ENCODE data around the gene MERTK.
A peak's percentile ranks its signal among the peaks of the same experiment; 100 is the strongest.
"Not testable (repeated sequence)": the region's sequence is repeated elsewhere in the genome, so short reads cannot be mapped to it uniquely, and the experiment has no call there.

MERTK gene

GRCh38 chr2:112019569-112019982, 121.2 kb downstream of the MERTK start:
- no peak for DNase-seq

- DNase-seq, result no peak
Measured at GRCh38 chr2:112020561-112020960, 122.2 kb downstream of the MERTK start.

GRCh38 chr2:112021290-112021689, 122.9 kb downstream of the MERTK start:
- no peak for DNase-seq

GRCh38 chr2:112021781-112022231, 123.4 kb downstream of the MERTK start:
- no peak for DNase-seq

- DNase-seq, result no peak
Measured at GRCh38 chr2:112023707-112024106, 125.3 kb downstream of the MERTK start.

GRCh38 chr2:112024231-112024630, 125.8 kb downstream of the MERTK start:
- DNase-seq, result no peak

GRCh38 chr2:112024896-112025491, 126.6 kb downstream of the MERTK start:
- DNase-seq, result no peak

- peak; percentile 55 for DNase-seq
Measured at GRCh38 chr2:112026509-112026908, 128.1 kb downstream of the MERTK start.

GRCh38 chr2:112027767-112028166, 129.4 kb downstream of the MERTK start:
- DNase-seq, result no peak

- no peak for DNase-seq
Measured at GRCh38 chr2:112029164-112029563, 130.8 kb downstream of the MERTK start.

- DNase-seq, result peak; percentile 91
Measured at GRCh38 chr2:112031473-112032223, 133.2 kb downstream of the MERTK start.

GRCh38 chr2:112032224-112032586, 133.8 kb downstream of the MERTK start:
- no peak for DNase-seq

- DNase-seq, result no peak
Measured at GRCh38 chr2:112032689-112033465, 134.5 kb downstream of the MERTK start.

- DNase-seq, result no peak
Measured at GRCh38 chr2:112033600-112033999, 135.2 kb downstream of the MERTK start.

GRCh38 chr2:112034924-112035323, 136.5 kb downstream of the MERTK start:
- DNase-seq, result no peak

- no peak for DNase-seq
Measured at GRCh38 chr2:112035786-112036185, 137.4 kb downstream of the MERTK start.

- not testable (repeated sequence) for DNase-seq
Measured at GRCh38 chr2:112039556-112039955, 141.1 kb downstream of the MERTK start.

- DNase-seq, result not testable (repeated sequence)
Measured at GRCh38 chr2:112040066-112040465, 141.7 kb downstream of the MERTK start.

GRCh38 chr2:112041460-112041859, 143.1 kb downstream of the MERTK start:
- DNase-seq, result not testable (repeated sequence)

- no peak for DNase-seq
Measured at GRCh38 chr2:112045446-112046014, 147.1 kb downstream of the MERTK start.

- no peak for DNase-seq
Measured at GRCh38 chr2:112046231-112046630, 147.8 kb downstream of the MERTK start.

GRCh38 chr2:112047537-112048235, 149.3 kb downstream of the MERTK start:
- DNase-seq, result no peak

- DNase-seq, result no peak
Measured at GRCh38 chr2:112048236-112048592, 149.8 kb downstream of the MERTK start.

Measured in NCI-H1105 treated with DMSO at 0.1 percent for 48 hours (cell line).